ENCODE results near the gene CEACAM20. TPM values are rescaled to one million over a fixed set of nuclear protein-coding genes. Genes with fewer than 3 reads are reported as not detected.

The CEACAM20 gene
- total RNA-seq, 1 donor from 2014 or later: not detected

- DNase-seq (ENCODE audit: low spot score): no peak
- H3K27ac Mint-ChIP-seq (ENCODE audit: unreplicated experiment): no peak overlapping the region
Observed at GRCh38 chr19:44549507-44549906, 20.0 kb upstream of the CEACAM20 start.

GRCh38 chr19:44548736-44549135 is 19.3 kb upstream of the CEACAM20 start:
- no peak for DNase-seq (ENCODE audit: low spot score)
- Mint-ChIP-seq H3K27me3 (ENCODE audit: low read depth) (peaks cover 21% of the 10 kb centered on the region), H3K4me3 (ENCODE audit: unreplicated experiment) (no peak overlapping the region), H3K27ac (ENCODE audit: unreplicated experiment) (no peak overlapping the region), H3K36me3 (ENCODE audit: low read depth) (peaks cover 2% of the 10 kb centered on the region), H3K9me3 (ENCODE audit: low read depth) (no peaks in the 10 kb centered on the region), H3K4me1 (ENCODE audit: low read depth) (peaks cover 4% of the 10 kb centered on the region)
- TF ChIP-seq CTCF (IDR thresholded peaks at IDR 0.05): no peak

More at GRCh38 chr19:44549507-44549906, 20.0 kb upstream of the CEACAM20 start:
- no peaks in the 10 kb centered on the region for H3K36me3 Mint-ChIP-seq (ENCODE audit: low read depth)
- no peaks in the 10 kb centered on the region for H3K9me3 Mint-ChIP-seq (ENCODE audit: low read depth)
- no peak overlapping the region for H3K4me3 Mint-ChIP-seq (ENCODE audit: unreplicated experiment)
- no peak for TF ChIP-seq CTCF (IDR thresholded peaks at IDR 0.05)
- H3K27me3 Mint-ChIP-seq (ENCODE audit: low read depth): peaks cover 15% of the 10 kb centered on the region
- peaks cover 5% of the 10 kb centered on the region for H3K4me1 Mint-ChIP-seq (ENCODE audit: low read depth)

- Mint-ChIP-seq H3K4me3 (ENCODE audit: unreplicated experiment) (no peak overlapping the region), H3K27ac (ENCODE audit: unreplicated experiment) (no peak overlapping the region), H3K27me3 (ENCODE audit: low read depth) (peaks cover 36% of the 10 kb centered on the region), H3K4me1 (ENCODE audit: low read depth) (no peaks in the 10 kb centered on the region), H3K36me3 (ENCODE audit: low read depth) (peaks cover 2% of the 10 kb centered on the region), H3K9me3 (ENCODE audit: low read depth) (no peaks in the 10 kb centered on the region)
- DNase-seq (ENCODE audit: low spot score): no peak
- no peak for TF ChIP-seq CTCF (IDR thresholded peaks at IDR 0.05)
Observed at GRCh38 chr19:44544031-44544430, 14.6 kb upstream of the CEACAM20 start.

- Mint-ChIP-seq H3K27ac (ENCODE audit: unreplicated experiment) (no peak overlapping the region), H3K4me1 (ENCODE audit: low read depth) (no peaks in the 10 kb centered on the region), H3K4me3 (ENCODE audit: unreplicated experiment) (no peak overlapping the region), H3K36me3 (ENCODE audit: low read depth) (peaks cover 2% of the 10 kb centered on the region), H3K9me3 (ENCODE audit: low read depth) (no peaks in the 10 kb centered on the region), H3K27me3 (ENCODE audit: low read depth) (peaks cover 39% of the 10 kb centered on the region)
- no peak for TF ChIP-seq CTCF (IDR thresholded peaks at IDR 0.05)
- no peak for DNase-seq (ENCODE audit: low spot score)
Observed at GRCh38 chr19:44542671-44543070, 13.2 kb upstream of the CEACAM20 start.

- peaks cover 2% of the 10 kb centered on the region for H3K36me3 Mint-ChIP-seq (ENCODE audit: low read depth)
- no peak for DNase-seq (ENCODE audit: low spot score)
- TF ChIP-seq CTCF (IDR thresholded peaks at IDR 0.05): no peak
- H3K4me1 Mint-ChIP-seq (ENCODE audit: low read depth): no peaks in the 10 kb centered on the region
- H3K27me3 Mint-ChIP-seq (ENCODE audit: low read depth): peaks cover 51% of the 10 kb centered on the region
- H3K4me3 Mint-ChIP-seq (ENCODE audit: unreplicated experiment): no peak overlapping the region
- H3K9me3 Mint-ChIP-seq (ENCODE audit: low read depth): no peaks in the 10 kb centered on the region
- no peak overlapping the region for H3K27ac Mint-ChIP-seq (ENCODE audit: unreplicated experiment)
Observed at GRCh38 chr19:44540736-44541135, 11.3 kb upstream of the CEACAM20 start.
